HG03432 (cell line): Measurements from ENCODE around the gene AOPEP.
A peak's percentile ranks its signal among the peaks of the same experiment; 100 is the strongest.
"Not testable (repeated sequence)": the region's sequence is repeated elsewhere in the genome, so short reads cannot be mapped to it uniquely, and the experiment has no call there.

Source experiments
- ATAC-seq: cut with Tn5 transposase; IDR thresholded peaks from one replicate; pipeline ENCODE4 v1.9.1; 2021; ENCODE audit warnings: mild to moderate bottlenecking, moderate library complexity; ENCODE audit not compliant: unreplicated experiment

Gene AOPEP

GRCh38 chr9:94867281-94867841 lies 140.9 kb downstream of the AOPEP start:
- no peak for ATAC-seq

GRCh38 chr9:94867842-94868312 lies 141.4 kb downstream of the AOPEP start:
- no peak for ATAC-seq

GRCh38 chr9:94868464-94868863 lies 142.0 kb downstream of the AOPEP start:
- ATAC-seq: no peak

- ATAC-seq: no peak
Measured at GRCh38 chr9:94869415-94869843, 142.9 kb downstream of the AOPEP start.

GRCh38 chr9:94870465-94870792 lies 143.9 kb downstream of the AOPEP start:
- ATAC-seq: no peak

GRCh38 chr9:94870793-94871558 lies 144.5 kb downstream of the AOPEP start:
- ATAC-seq: no peak

GRCh38 chr9:94872083-94872833 lies 145.8 kb downstream of the AOPEP start:
- no peak for ATAC-seq

- ATAC-seq: no peak
Measured at GRCh38 chr9:94872891-94873511, 146.5 kb downstream of the AOPEP start.

GRCh38 chr9:94874316-94874715 lies 147.8 kb downstream of the AOPEP start:
- no peak for ATAC-seq

- ATAC-seq: peak; percentile 82
Measured at GRCh38 chr9:94875300-94876020, 149.0 kb downstream of the AOPEP start.

- not testable (repeated sequence) for ATAC-seq
Measured at GRCh38 chr9:94878804-94879203, 152.3 kb downstream of the AOPEP start.

GRCh38 chr9:94879230-94879629 lies 152.7 kb downstream of the AOPEP start:
- ATAC-seq: no peak

GRCh38 chr9:94881023-94881422 lies 154.5 kb downstream of the AOPEP start:
- ATAC-seq: no peak

- no peak for ATAC-seq
Measured at GRCh38 chr9:94881454-94881853, 155.0 kb downstream of the AOPEP start.

GRCh38 chr9:94881940-94882339 lies 155.4 kb downstream of the AOPEP start:
- ATAC-seq: no peak

GRCh38 chr9:94882966-94883641 lies 156.6 kb downstream of the AOPEP start:
- no peak for ATAC-seq

GRCh38 chr9:94885854-94886447 lies 159.5 kb downstream of the AOPEP start:
- ATAC-seq: no peak

- ATAC-seq: no peak
Measured at GRCh38 chr9:94887721-94888120, 161.2 kb downstream of the AOPEP start.

GRCh38 chr9:94888775-94889174 lies 162.3 kb downstream of the AOPEP start:
- ATAC-seq: no peak

GRCh38 chr9:94889628-94890027 lies 163.1 kb downstream of the AOPEP start:
- ATAC-seq: no peak
